MM.1S (cell line): ENCODE results near the gene EXOC3L1.

Experiments used
- DNase-seq: peaks from one replicate; pipeline ENCODE4 v3.0.0-alpha.2; 2015
- H2AFZ ChIP-seq: fragments of 300-600 bp; sonication (generic); 2 replicates; pipeline ENCODE4 v1.6.0; 2016; ENCODE audit warnings: antibody characterized with exemption, low read length
- H3F3A ChIP-seq: fragments of 300-600 bp; sonication (generic); 2 replicates; pipeline ENCODE4 v1.6.1; 2016; ENCODE audit warnings: mild to moderate bottlenecking, antibody characterized with exemption, low read length, moderate library complexity, mixed read lengths; ENCODE audit not compliant: insufficient read depth
- H3K27ac ChIP-seq: fragments of 300-600 bp; sonication (generic); 2 replicates; pipeline ENCODE4 v1.5.1; 2016; ENCODE audit warnings: mild to moderate bottlenecking, low read length
- H3K27me3 ChIP-seq: fragments of 300-600 bp; sonication (generic); replicated peaks from 2 replicates; pipeline ENCODE4 v1.6.0; 2016; ENCODE audit warnings: low read length; ENCODE audit not compliant: insufficient read depth
- H3K36me3 ChIP-seq: fragments of 300-600 bp; sonication (generic); replicated peaks from 2 replicates; pipeline ENCODE4 v1.6.1; 2016; ENCODE audit warnings: mild to moderate bottlenecking, low read length, mixed read lengths; ENCODE audit not compliant: insufficient read depth
- H3K4me1 ChIP-seq: fragments of 300-600 bp; sonication (generic); 2 replicates; pipeline ENCODE4 v1.6.1; 2016; ENCODE audit warnings: low read length, mixed read lengths
- H3K4me2 ChIP-seq: fragments of 300-600 bp; sonication (generic); 2 replicates; pipeline ENCODE4 v1.6.0; 2016; ENCODE audit warnings: low read depth, low read length
- H3K4me3 ChIP-seq: fragments of 300-600 bp; sonication (generic); 2 replicates; pipeline ENCODE4 v1.5.1; 2016; ENCODE audit warnings: low read length, mixed read lengths
- H3K79me2 ChIP-seq: fragments of 300-600 bp; sonication (generic); 2 replicates; pipeline ENCODE4 v1.6.1; 2016; ENCODE audit warnings: mixed run types, low read length, mixed read lengths
- H3K9ac ChIP-seq: fragments of 300-600 bp; sonication (generic); 2 replicates; pipeline ENCODE4 v1.6.1; 2016; ENCODE audit warnings: low read length, mixed read lengths
- H3K9me2 ChIP-seq: fragments of 300-600 bp; sonication (generic); replicated peaks from 2 replicates; pipeline ENCODE4 v1.6.1; 2016; ENCODE audit warnings: mild to moderate bottlenecking, low read length, mixed read lengths; ENCODE audit not compliant: insufficient read depth
- H3K9me3 ChIP-seq: fragments of 300-600 bp; sonication (generic); replicated peaks from 2 replicates; pipeline ENCODE4 v1.6.1; 2016; ENCODE audit warnings: mild to moderate bottlenecking, low read length, mixed read lengths; ENCODE audit not compliant: insufficient read depth
- H4K20me1 ChIP-seq: fragments of 300-600 bp; sonication (generic); 2 replicates; pipeline ENCODE4 v1.6.1; 2016; ENCODE audit warnings: mild to moderate bottlenecking, low read length, moderate library complexity, mixed read lengths; ENCODE audit not compliant: insufficient read depth
- EZH2 ChIP-seq: fragments of 300-600 bp; sonication (generic); optimal IDR thresholded peaks from 2 replicates; pipeline ENCODE3; 2017; ENCODE audit warnings: low read depth, mild to moderate bottlenecking, antibody characterized with exemption, low read length, mixed read lengths
- EZH2phosphoT487 ChIP-seq: fragments of 300-600 bp; sonication (generic); IDR thresholded peaks from 2 replicates; pipeline ENCODE4 v1.6.1; 2018; ENCODE audit warnings: antibody characterized with exemption, low read length
- TF ChIP-seq, protein P1 (sequence below): fragments of 300-600 bp; sonication (generic); IDR thresholded peaks from 2 replicates; pipeline ENCODE4 v1.5.1; 2016; ENCODE audit warnings: antibody characterized with exemption, low read length, mixed read lengths

EXOC3L1 gene

GRCh38 chr16:67204076-67204475 is 14.1 kb upstream of the EXOC3L1 start:
- no peak for DNase-seq
- Histone ChIP-seq H3K9ac (no peak overlapping the region), H3F3A (no peaks in the 10 kb centered on the region), H3K4me3 (no peak overlapping the region), H3K27ac (no peak overlapping the region), H2AFZ (no peak overlapping the region), H3K9me3 (no peaks in the 10 kb centered on the region), H4K20me1 (no peaks in the 10 kb centered on the region), H3K79me2 (no peaks in the 10 kb centered on the region), H3K4me2 (no peak overlapping the region), H3K36me3 (no peaks in the 10 kb centered on the region), H3K4me1 (no peaks in the 10 kb centered on the region), H3K27me3 (no peaks in the 10 kb centered on the region), H3K9me2 (no peaks in the 10 kb centered on the region)
- TF ChIP-seq EZH2phosphoT487 (no peak), EZH2 (no peak)
- TF ChIP-seq, protein P1, sequence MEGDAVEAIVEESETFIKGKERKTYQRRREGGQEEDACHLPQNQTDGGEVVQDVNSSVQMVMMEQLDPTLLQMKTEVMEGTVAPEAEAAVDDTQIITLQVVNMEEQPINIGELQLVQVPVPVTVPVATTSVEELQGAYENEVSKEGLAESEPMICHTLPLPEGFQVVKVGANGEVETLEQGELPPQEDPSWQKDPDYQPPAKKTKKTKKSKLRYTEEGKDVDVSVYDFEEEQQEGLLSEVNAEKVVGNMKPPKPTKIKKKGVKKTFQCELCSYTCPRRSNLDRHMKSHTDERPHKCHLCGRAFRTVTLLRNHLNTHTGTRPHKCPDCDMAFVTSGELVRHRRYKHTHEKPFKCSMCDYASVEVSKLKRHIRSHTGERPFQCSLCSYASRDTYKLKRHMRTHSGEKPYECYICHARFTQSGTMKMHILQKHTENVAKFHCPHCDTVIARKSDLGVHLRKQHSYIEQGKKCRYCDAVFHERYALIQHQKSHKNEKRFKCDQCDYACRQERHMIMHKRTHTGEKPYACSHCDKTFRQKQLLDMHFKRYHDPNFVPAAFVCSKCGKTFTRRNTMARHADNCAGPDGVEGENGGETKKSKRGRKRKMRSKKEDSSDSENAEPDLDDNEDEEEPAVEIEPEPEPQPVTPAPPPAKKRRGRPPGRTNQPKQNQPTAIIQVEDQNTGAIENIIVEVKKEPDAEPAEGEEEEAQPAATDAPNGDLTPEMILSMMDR: no peak

GRCh38 chr16:67202956-67203493 is 13.1 kb upstream of the EXOC3L1 start:
- Histone ChIP-seq H3K9me2 (no peaks in the 10 kb centered on the region), H3K9me3 (no peaks in the 10 kb centered on the region), H3K4me3 (no peak overlapping the region), H3K4me1 (no peaks in the 10 kb centered on the region), H4K20me1 (no peaks in the 10 kb centered on the region), H3K27ac (no peak overlapping the region), H3K4me2 (no peak overlapping the region), H3K79me2 (no peaks in the 10 kb centered on the region), H2AFZ (no peak overlapping the region), H3K36me3 (no peaks in the 10 kb centered on the region), H3F3A (no peaks in the 10 kb centered on the region), H3K27me3 (no peaks in the 10 kb centered on the region), H3K9ac (no peak overlapping the region)
- no peak for DNase-seq
- TF ChIP-seq, protein P1: no peak
- TF ChIP-seq EZH2phosphoT487 (no peak), EZH2 (no peak)

- Histone ChIP-seq H3K9me2 (no peaks in the 10 kb centered on the region), H3K4me3 (no peak overlapping the region), H3F3A (no peaks in the 10 kb centered on the region), H3K9ac (no peak overlapping the region), H3K9me3 (no peaks in the 10 kb centered on the region), H4K20me1 (no peaks in the 10 kb centered on the region), H3K4me1 (no peaks in the 10 kb centered on the region), H2AFZ (no peak overlapping the region), H3K27me3 (no peaks in the 10 kb centered on the region), H3K27ac (no peak overlapping the region), H3K36me3 (no peaks in the 10 kb centered on the region), H3K79me2 (0 out of 2 replicates have a peak, but pooled peaks cover 1% of the 10 kb centered on the region), H3K4me2 (no peak overlapping the region)
- no peak for TF ChIP-seq EZH2
- TF ChIP-seq, protein P1: no peak
- no peak for TF ChIP-seq EZH2phosphoT487
- DNase-seq: no peak
These were observed 12.5 kb upstream of the EXOC3L1 start for GRCh38 chr16:67202426-67202825.
